A549 (cell line): ENCODE results near the gene LMBR1.
"Not testable (repeated sequence)": the region's sequence is repeated elsewhere in the genome, so short reads cannot be mapped to it uniquely, and the experiment has no call there.

Experiments used
- CEBPB ChIP-seq, 2 experiments: fragments of >200 bp in 1 of 2; sonication (Bioruptor Twin) in 1 of 2; formaldehyde crosslinking in 1 of 2; IDR thresholded peaks; 2 replicates each; pipeline ENCODE4 v1.6.1; 2012 to 2016
- CHD2 ChIP-seq: fragments of 150-350 bp; IDR thresholded peaks from 2 replicates; pipeline ENCODE4 v1.6.1; 2014; ENCODE audit warnings: low read length; ENCODE audit not compliant: partially characterized antibody
- CTCF ChIP-seq: fragments of >200 bp; sonication (Bioruptor Twin); formaldehyde crosslinking; IDR thresholded peaks from 3 replicates; pipeline ENCODE4 v1.5.1; 2016
- EP300 ChIP-seq, 2 experiments: fragments of >200 bp; sonication (Bioruptor Twin); formaldehyde crosslinking; IDR thresholded peaks; 2 replicates in 1 of 2; 3 replicates in 1 of 2; pipeline ENCODE4 v1.6.1; 2016 to 2017
- MAX ChIP-seq: IDR thresholded peaks from 2 replicates; pipeline ENCODE4 v1.6.1; 2012
- MYC ChIP-seq: IDR thresholded peaks from 2 replicates; pipeline ENCODE4 v1.6.1; 2012; ENCODE audit warnings: mild to moderate bottlenecking, inconsistent platforms, low read length, improper control_type of control experiment, borderline replicate concordance
- NR3C1 ChIP-seq: fragments of >200 bp; sonication (Bioruptor Twin); formaldehyde crosslinking; IDR thresholded peaks from 3 replicates; pipeline ENCODE4 v1.6.1; 2017
- POLR2A ChIP-seq: IDR thresholded peaks from 2 replicates; pipeline ENCODE4 v1.6.1; 2012; ENCODE audit warnings: mild to moderate bottlenecking, low read length
- POLR2AphosphoS2 ChIP-seq: conservative IDR thresholded peaks from 2 replicates; pipeline ENCODE4 v1.6.1; 2012; ENCODE audit warnings: low read length, improper control_type of control experiment, inconsistent platforms
- RAD21 ChIP-seq, 2 experiments: fragments of >200 bp in 1 of 2; sonication (Bioruptor Twin) in 1 of 2; formaldehyde crosslinking in 1 of 2; IDR thresholded peaks in 1 of 2; conservative IDR thresholded peaks in 1 of 2; 2 replicates in 1 of 2; 3 replicates in 1 of 2; pipeline ENCODE4 v1.6.1; 2012 to 2018; ENCODE audit warnings: inconsistent platforms in 1 of 2
- USF2 ChIP-seq: fragments of 450-650 bp; IDR thresholded peaks from 2 replicates; pipeline ENCODE4 v1.6.1; 2014; ENCODE audit warnings: antibody characterized with exemption
- ZSCAN20 ChIP-seq: fragments of 250-450 bp; sonication (Bioruptor Pico); IDR thresholded peaks from 2 replicates; pipeline ENCODE4 v1.8.0; 2022; ENCODE audit warnings: mild to moderate bottlenecking, moderate library complexity
- TF ChIP-seq, protein P1 (sequence below): IDR thresholded peaks from 2 replicates; pipeline ENCODE4 v1.6.1; 2012; ENCODE audit warnings: low read depth, borderline replicate concordance
- TF ChIP-seq, protein P2 (sequence below): fragments of 250-450 bp; sonication (Bioruptor Pico); IDR thresholded peaks from 2 replicates; pipeline ENCODE4 v1.5.0; 2020; ENCODE audit warnings: low read depth, mild to moderate bottlenecking, moderate library complexity

GRCh38 chr7:156922304-156922703 lies 29.3 kb upstream of the LMBR1 start:
- not testable (repeated sequence) for TF ChIP-seq CTCF; CHD2; POLR2AphosphoS2; POLR2A; MAX; USF2; RAD21 (conservative IDR thresholded peaks at IDR 0.05 in 1 of 2, IDR thresholded peaks at IDR 0.05 in 1 of 2); ZSCAN20 (CRISPR knock-in tag); EP300 (IDR thresholded peaks at IDR 0.05); MYC; CEBPB (IDR thresholded peaks at IDR 0.05); NR3C1
- TF ChIP-seq, protein P1, sequence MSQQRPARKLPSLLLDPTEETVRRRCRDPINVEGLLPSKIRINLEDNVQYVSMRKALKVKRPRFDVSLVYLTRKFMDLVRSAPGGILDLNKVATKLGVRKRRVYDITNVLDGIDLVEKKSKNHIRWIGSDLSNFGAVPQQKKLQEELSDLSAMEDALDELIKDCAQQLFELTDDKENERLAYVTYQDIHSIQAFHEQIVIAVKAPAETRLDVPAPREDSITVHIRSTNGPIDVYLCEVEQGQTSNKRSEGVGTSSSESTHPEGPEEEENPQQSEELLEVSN, result not testable (repeated sequence)
- TF ChIP-seq, protein P2, sequence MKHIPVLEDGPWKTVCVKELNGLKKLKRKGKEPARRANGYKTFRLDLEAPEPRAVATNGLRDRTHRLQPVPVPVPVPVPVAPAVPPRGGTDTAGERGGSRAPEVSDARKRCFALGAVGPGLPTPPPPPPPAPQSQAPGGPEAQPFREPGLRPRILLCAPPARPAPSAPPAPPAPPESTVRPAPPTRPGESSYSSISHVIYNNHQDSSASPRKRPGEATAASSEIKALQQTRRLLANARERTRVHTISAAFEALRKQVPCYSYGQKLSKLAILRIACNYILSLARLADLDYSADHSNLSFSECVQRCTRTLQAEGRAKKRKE (CRISPR knock-in tag), result not testable (repeated sequence)
